ENCODE measurements around the gene TNPO3.
A peak's percentile ranks its signal among the peaks of the same experiment; 100 is the strongest.

TNPO3 gene

DNA sequence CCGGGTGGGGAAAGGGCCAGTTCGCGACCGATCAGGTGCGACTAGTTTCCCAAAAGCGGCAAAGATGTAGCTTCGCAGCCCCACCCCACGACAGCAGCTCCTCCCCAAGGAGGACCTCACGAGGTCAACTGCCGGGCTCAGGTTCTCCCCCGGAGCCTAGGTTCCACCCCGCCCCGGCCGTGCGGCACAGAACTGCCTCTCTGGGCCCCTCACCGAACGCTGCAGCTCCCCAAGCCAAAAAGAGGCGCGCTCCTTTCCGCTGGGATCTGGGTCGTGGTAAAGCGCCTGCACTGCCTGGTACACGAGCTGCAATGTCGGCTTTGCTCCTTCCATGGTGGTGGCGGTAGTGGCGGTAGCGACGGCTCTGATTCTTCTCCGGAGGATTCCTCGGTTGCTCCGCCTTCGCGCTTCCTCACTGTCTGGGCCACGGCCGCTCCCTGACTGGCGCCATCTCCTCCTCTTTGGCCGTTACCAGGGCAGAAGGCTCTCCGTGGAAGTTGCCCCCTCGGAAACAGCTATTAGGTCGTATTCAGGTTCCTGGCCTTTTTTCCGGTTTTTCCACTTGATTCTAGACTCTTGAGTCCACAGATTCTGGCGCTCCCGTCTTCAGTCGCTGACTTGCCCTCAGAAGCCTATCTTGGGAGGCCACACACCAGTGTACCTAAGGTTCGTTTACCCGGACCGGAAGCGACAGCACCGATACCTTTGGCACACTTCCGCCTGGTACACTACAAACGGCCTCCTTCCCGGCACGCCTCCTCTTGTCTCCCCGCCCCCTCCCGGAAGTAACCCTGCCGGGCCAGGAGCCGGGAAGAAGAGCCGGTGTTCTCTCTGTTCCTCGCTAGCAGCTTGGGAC is at the start of gene TNPO3:
Gene TNPO3, minus strand, starts transcription at position 674 of the 856 bp plus-strand sequence. Its CDS starts 341 bp downstream, at position 333.
- peak; percentile 88 to 90 for ATAC-seq

DNA sequence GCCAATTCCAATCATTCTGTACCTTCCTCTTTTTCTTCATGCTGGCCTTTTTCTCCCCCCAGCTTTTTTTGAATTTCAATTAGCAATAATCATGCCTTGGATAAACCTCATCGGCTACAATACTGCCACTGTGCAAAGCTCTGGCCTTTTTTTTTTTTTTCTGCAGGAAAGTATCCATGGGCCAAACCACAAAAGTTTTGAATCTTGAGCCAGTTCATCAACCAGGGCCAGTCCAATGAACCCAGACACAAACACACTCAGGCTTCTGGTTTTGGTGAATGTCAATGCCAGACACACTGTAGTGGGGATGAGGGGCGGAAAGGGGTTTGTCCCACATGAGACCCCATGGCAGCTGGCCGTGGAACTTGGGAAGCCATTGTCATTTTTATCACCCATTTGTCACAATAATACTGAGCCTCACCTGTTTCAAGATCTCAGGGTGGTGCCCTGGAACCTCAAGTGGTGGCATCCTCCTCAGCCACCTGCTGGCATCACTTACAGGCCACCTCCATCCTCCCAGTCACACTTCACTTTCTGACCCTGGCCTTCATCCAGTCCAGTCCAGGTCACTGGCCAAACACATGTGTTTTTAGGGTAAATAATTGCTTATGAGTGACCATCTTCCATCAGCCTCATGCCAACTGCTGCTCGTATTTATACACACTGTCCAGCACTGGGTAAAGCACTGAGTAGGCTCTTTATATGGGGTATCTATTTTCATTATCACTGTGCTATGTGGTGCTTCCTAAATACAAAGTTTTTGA is 48.8 kb upstream of the TNPO3 start:
- no peak for ATAC-seq

DNA sequence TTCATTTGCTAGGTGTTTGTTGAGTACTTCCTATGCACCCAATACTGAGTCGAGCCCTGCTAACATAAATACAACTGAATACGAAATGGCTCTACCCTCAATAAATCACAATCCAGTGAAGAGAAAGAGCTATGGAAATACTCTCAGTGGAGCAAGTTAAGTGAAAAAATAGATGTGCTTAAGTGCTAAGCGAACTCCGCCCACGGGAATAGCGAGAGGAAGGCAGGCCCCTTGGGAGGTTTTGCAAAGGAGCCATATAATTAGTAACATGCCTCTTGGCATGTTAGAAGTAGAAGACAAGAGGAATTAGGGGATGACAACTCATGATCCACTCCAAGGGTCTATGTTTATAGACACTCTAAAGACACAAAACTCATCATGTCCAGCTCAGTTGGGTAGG is 46.8 kb upstream of the TNPO3 start:
- ATAC-seq: no peak

DNA sequence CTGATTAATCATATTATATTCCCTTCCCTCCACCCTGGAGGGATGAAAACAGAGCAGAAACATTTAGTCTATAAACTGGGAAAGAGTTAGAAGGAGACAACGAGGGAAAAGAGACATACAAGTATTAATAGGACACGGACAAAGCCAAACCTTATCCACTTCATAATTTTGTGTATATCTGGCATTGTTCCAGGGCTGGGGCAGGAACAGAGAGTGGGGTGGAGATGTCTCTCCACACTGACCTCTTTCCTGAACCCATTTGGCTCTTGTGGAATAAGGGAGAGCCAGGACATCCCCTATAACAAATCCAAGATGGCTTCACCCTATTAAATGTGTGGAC is 45.9 kb upstream of the TNPO3 start:
- ATAC-seq: no peak

DNA sequence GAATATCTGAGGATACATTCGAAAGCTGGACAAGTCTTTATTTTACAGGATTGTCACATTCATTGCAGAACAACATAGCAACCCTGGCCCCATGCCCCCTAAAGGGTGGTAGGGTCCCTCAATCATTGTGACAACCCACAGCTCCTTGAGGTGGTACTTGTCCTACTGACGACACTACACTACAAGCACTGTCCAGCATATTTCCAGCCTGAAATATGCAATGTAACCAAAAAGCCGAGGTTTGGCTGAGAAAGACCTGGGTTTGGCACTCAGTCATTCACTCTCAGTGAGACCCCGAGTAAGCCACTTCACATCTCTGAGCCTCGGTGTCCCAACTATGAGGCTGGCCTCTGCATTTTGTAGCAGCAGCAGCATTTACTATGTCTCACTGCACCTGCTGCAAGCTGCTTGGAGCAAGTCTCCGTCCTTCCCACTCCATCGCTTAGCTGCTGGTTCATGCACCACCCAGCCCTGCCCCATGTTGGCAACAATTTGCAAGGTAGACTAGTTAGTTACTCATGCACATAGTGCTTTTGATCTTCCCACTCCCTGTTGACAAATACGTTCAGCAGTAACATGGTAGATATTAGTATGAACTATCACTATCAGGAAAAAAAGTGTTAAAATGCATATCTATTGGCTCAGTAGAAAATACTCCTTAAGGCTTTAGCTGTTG is 43.6 kb upstream of the TNPO3 start:
- no peak for ATAC-seq

- peak; percentile 57 to 60 for ATAC-seq
Observed at GRCh38 chr7:129095258-129095657, 40.3 kb upstream of the TNPO3 start.

DNA sequence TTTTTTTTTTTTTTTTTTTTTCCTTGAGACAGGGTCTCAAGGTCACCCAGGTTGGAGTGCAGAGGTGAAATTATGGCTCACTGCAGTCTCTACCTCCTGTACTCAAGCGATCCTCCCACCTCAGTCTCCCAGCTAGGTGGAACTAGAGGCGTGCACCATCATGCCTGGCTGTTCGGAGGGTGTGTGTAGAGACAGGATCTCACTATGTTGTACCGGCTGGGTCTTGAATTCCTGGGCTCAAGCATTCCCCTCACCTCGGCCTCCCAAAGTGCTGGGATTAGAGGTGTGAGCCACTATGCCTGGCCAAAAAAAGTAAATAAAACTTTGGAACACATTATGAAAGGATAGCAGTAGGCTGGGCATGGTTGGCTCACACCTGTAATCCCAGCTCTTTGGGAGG is 39.6 kb upstream of the TNPO3 start:
- no peak for ATAC-seq

GRCh38 chr7:129093867-129094456 is 39.1 kb upstream of the TNPO3 start:
- ATAC-seq: no peak

GRCh38 chr7:129091484-129092002 is 36.6 kb upstream of the TNPO3 start:
- peak; percentile 87 for ATAC-seq

- ATAC-seq: no peak
Observed at GRCh38 chr7:129090300-129090907, 35.5 kb upstream of the TNPO3 start.

- no peak for ATAC-seq
Observed at GRCh38 chr7:129089521-129090212, 34.8 kb upstream of the TNPO3 start.

DNA sequence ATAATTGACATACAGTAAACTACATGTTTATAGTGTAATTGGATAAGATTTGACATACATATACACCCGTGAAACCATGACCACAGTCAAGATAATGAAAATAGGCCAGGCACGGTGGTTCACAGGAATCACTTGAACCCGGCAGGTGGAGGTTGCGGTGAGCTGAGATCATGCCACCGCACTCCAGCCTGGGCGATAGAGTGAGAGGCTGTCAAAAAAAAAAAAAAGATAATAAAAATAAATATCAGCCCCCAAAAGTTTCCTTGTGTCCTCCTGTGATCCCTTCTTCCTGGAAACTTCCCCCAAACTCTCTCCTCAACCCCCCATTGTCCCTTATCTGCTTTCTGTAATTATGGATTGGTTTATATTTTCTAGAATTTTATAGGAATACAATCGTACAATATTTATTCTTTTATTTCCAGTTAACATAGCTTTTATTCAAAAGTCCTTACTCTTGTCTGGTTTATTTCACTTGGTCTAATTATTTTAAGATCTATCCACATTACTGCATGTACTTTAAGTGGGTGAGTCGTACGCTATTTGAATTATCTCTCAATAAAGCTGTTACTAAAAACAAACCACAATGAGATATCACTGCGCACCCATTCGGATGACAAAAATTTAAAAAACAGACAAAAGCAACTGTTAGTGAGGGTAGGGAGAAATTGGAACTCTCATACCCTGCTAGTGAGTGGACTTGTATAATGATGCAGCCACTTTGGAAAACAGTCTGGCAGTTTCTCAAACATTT is 30.1 kb upstream of the TNPO3 start:
- ATAC-seq: no peak

DNA sequence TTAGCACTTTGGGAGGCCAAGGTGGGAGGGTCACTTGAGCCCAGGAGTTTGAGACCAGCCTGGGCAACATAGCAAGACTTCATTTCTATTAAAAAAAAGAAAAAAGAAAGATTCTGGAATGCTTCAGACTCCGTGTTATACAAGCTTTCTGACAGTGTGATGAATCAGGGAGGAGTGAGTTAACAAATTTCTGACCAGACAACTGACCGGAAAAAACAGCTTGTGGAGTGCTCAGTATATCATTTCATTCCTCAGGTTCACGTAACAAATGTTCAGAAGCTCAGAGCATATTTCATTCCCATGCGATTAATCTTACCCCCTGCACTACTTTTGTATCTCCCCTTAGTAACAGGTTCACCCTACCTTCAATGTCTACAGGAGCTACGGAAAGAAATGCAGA is 28.6 kb upstream of the TNPO3 start:
- ATAC-seq: no peak

DNA sequence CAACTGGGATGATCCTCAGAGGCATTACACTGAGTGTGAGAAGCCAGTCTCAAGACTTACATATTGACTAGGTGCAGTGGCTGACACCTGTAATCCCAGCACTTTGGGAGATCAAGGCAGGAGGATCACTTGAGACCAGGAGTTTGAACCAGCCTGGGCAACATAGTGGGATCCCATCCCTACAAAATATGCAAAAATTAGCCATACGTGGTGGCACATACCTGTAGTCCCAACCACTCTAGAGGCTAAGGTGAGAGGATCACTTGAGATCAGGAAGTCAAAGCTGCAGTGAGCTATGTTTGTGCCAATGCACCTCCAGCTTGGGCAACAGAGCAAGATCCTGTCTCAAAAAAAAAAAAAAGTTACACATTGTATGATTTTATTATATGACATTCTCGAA is 23.5 kb upstream of the TNPO3 start:
- no peak for ATAC-seq

DNA sequence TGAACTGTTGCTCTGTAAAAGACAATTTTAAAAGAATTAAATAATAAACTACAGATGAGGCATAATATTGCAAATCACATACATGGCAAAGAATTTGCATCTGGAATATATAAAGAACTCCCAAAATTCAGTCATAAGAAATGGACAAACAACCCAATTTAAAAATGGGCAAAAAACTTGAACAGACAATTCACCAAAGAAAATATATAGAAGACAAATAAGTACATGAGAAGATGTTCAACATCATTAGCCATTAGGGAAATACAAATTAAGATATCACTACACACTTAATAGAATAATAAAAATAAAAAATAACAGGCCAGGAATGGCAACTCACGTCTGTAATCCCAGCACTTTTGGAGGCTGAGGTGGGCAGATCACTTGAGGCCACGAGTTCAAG is 22.0 kb upstream of the TNPO3 start:
- ATAC-seq: no peak

GRCh38 chr7:129074994-129075393 is 20.1 kb upstream of the TNPO3 start:
- ATAC-seq: no peak

DNA sequence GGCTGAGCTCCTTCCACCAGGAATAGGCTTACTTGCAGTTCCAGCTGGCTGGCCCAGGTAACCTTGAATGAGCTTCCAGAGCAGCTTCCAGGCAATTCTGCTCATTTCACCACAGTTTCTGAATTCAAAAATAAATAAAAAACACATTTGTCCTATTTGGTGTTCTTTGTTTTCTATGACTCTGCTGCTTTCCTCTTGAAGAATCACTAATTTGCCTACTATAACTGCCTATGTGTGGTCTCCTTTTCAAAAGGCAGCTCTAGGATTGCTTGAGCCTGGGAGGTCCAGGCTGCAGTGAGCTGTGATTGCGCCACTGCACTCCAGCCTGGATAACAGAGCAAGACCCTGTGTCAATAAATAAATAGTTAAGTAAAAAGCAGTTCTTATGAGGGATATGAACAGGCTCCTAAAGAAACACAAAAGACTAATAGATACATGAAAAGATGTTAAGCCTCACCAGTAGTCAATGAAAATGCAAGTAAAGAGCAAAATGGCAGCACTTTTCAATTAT is 19.5 kb upstream of the TNPO3 start:
- no peak for ATAC-seq

GRCh38 chr7:129073738-129074137 is 18.8 kb upstream of the TNPO3 start:
- no peak for ATAC-seq

GRCh38 chr7:129073204-129073603 is 18.3 kb upstream of the TNPO3 start:
- ATAC-seq: no peak

GRCh38 chr7:129072479-129073011 is 17.6 kb upstream of the TNPO3 start:
- ATAC-seq: no peak

- ATAC-seq: no peak
Observed at GRCh38 chr7:129069021-129069420, 14.1 kb upstream of the TNPO3 start.
